GM12801 (cell line): ENCODE results near the gene METTL21C.

ENCODE experiments used
- TF ChIP-seq, protein P1 (sequence below): IDR thresholded peaks from one replicate; pipeline ENCODE4 v1.5.1; 2011; ENCODE audit warnings: control low read depth; ENCODE audit not compliant: insufficient read length; ENCODE audit errors: extremely low read depth

The METTL21C gene

DNA sequence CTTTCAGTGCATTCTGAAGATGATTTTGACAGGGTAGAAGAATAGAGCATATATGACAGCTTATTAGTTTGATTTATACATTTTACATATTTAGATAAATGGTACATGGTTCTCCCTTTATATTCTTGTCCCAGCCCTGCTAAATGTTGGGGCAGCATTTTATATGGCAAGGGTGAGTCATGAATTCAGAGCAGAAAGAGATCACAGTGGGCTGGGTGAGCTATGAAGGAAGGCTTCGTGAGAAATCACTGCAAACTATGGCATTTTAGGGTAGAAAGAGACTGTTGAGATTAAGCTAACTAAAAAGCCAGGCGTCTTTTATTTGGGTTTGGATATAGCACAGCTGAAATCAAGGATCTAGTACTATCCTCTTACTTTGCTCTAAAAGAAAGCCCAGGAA, 23.9 kb upstream of the METTL21C start:
- TF ChIP-seq, protein P1, sequence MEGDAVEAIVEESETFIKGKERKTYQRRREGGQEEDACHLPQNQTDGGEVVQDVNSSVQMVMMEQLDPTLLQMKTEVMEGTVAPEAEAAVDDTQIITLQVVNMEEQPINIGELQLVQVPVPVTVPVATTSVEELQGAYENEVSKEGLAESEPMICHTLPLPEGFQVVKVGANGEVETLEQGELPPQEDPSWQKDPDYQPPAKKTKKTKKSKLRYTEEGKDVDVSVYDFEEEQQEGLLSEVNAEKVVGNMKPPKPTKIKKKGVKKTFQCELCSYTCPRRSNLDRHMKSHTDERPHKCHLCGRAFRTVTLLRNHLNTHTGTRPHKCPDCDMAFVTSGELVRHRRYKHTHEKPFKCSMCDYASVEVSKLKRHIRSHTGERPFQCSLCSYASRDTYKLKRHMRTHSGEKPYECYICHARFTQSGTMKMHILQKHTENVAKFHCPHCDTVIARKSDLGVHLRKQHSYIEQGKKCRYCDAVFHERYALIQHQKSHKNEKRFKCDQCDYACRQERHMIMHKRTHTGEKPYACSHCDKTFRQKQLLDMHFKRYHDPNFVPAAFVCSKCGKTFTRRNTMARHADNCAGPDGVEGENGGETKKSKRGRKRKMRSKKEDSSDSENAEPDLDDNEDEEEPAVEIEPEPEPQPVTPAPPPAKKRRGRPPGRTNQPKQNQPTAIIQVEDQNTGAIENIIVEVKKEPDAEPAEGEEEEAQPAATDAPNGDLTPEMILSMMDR: no peak

DNA sequence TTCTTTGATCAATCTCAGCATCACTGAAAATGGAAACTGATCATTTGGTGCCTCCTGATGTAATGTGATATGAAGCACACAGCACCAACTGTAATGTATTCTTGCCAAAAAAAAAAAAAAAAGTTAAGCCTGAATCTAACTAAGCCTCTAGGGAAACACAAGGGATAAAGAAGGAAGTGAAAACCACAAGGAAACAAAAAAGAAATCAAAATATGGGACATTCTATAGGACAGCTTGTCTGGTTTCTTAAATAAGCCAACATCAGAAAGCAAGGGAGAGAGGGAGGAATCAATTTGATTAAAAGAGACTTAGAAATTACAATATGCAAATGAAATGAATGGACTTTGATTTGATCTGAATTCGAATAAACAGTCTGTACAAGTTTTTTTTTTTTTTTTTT, 20.6 kb upstream of the METTL21C start:
- TF ChIP-seq, protein P1: no peak

DNA sequence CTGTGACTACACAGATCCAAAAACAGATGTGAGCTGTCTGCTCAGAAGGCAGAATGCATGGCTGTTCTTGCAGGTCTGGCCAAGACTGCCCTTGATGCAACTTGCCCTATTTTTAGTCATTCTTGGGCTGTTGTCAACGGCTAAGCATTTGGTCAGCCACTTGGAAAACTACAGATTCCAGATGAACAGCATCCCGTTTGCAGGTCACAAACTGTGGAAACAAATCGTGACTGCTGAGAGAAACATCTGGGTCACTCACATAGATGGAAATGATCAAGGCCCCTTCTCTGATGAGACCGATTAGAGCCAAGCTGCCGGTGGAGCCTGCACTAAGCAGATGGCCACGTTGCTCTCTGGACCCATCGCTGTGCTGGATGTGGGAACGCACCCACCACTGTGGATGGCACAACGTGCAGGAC, 15.4 kb upstream of the METTL21C start:
- TF ChIP-seq, protein P1: no peak

DNA sequence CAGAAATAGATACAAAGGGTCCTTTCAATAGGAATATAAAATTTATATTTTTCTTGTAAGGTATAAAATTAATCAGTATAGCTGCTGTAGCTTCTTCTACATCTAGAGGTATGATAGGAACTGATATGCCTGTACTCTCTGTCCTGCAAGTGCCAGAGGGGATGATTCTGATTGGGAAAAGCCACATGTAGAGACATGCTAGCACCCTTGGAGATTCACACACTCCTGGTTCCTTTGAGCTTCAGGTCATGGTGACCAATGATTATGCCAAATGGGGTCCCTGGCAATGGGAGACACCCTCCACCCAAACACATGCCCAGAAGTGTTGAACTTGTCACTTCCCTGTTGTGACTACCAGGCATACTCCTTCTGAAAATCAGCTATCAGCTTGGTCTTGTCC, 14.7 kb upstream of the METTL21C start:
- TF ChIP-seq, protein P1: no peak

DNA sequence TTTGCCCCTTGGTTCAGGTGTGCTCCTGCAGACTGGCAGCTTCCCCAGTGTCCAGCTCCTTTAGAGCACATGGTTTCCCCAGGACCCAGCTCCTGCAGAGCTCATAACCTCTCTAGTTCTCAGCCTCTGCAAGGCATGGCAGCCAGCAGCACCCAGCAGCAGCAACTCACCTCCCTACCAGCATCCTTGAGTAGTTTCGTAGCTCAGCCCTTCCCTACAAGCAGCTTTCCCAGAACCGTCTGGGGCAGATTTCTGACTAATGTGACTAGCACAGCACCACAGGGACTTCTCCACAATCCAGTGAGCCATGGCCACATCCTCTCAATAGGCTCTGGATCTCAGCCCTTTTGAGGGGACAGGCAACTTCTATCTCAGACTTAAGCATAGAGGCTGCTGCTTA, 14.1 kb upstream of the METTL21C start:
- TF ChIP-seq, protein P1: no peak

DNA sequence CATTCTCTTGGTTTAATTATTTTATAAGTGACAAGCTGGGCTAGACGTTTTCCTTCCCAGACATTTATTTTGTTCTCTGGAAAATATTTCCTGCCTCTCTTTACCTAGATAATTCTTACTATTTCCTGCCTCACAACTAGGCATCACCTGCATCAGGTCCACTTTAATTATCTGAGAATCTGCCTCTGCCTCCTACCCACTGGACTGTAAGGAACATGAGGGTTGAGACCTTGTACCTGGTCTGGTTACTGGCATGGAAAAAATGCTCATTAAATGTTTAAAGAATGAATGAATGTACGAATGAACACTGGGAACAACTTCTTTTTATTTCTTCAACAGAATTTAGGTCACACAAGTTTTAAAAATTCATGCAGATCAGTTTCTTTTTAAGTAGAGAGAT, 13.4 kb upstream of the METTL21C start:
- TF ChIP-seq, protein P1: no peak

DNA sequence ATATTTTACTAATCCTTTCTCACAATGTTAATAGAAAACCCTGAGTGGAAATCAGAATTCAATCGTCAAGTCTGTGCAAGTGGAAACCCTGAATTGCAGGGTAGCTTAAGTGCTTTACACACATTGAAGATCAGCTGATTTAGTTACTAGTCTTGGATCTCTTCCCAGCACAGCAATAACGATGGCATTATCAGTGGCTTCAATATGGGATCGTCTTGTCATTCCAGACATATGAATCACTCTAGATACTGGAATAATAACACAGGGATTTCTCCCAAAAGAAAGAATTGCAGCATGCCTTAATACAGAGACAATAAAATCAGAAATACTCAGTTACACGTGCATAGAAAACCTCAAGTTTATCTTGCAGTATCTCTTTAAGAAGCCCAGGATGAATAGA, 12.6 kb upstream of the METTL21C start:
- TF ChIP-seq, protein P1: no peak
